Measurements from ENCODE around the gene CACNA1E. TPM values are rescaled to one million over a fixed set of nuclear protein-coding genes. Genes with fewer than 3 reads are reported as not detected.

Gene CACNA1E
- total and polyA plus RNA-seq, 2 of the 4 experiments (the other 2 are of a cell fraction) = not detected

DNA sequence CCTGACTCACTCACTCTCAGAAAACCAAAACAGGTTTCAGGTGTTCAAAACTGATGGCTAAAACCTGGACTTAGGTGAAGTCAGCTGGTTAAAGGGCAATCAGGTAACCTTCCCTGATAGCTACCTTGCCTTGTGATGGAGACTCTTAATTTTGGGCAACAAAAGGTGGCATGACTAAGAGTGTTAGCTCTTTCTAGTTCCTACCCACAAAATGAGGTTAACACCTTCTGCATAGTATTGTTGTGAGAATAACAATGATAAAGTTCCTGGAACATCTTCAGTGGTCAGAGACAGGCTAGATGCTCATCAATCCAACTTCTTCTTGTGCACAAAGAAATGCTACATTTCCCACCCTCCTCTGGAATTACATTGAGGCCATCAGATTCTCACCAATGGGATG is 363.4 kb downstream of the CACNA1E start:
- no peak overlapping the region for H2AK9ac ChIP-seq (replicated peaks; ENCODE audit: low read depth, low read length, poor library complexity)
- H2BK15ac ChIP-seq (ENCODE audit: low read depth, low read length) = no peak overlapping the region
- in situ Hi-C loops (cut with MboI; ENCODE audit: low sequenced_read_pairs) (no loop called here), intact Hi-C loops (cut with micrococcal nuclease) (no loop called here), dilution Hi-C loops (cut with HindIII; ENCODE audit: low sequenced_read_pairs, unreplicated experiment) (no loop called here)
- H2AK5ac ChIP-seq (ENCODE audit: low read depth, low read length) = no peak overlapping the region
- H3K79me1 ChIP-seq (ENCODE audit: low read depth in 1 of 2, low read length in 2 of 2) = no peaks in the 10 kb centered on the region
- no peak overlapping the region for H4K8ac ChIP-seq (ENCODE audit: low read depth in 2 of 2, low read length in 2 of 2)
- peaks cover 10% of the 10 kb centered on the region; the same call in 1 of the 2 replicates for H3K9me3 ChIP-seq (ENCODE audit: control insufficient read depth, insufficient read depth, low read length)
- H3K18ac ChIP-seq (ENCODE audit: low read depth, low read length) = no peak overlapping the region
- DNase-seq (no peak), ATAC-seq (ENCODE audit: low read depth) (no peak)
- no peaks in the 10 kb centered on the region for H3K9me1 ChIP-seq (ENCODE audit: insufficient read depth, low read length)
- no peaks in the 10 kb centered on the region for H3K36me3 ChIP-seq (ENCODE audit: control insufficient read depth, insufficient read depth, low read length)
- no peak overlapping the region for H2BK5ac ChIP-seq (ENCODE audit: low read depth, low read length, poor library complexity, severe bottlenecking)
- no peak overlapping the region for H3K4me2 ChIP-seq (ENCODE audit: low read depth, low read length)
- no peak overlapping the region for H4K91ac ChIP-seq (ENCODE audit: insufficient read depth, low read depth, low read length)
- no peak overlapping the region for H2BK120ac ChIP-seq (ENCODE audit: low read depth, low read length)
- no peaks in the 10 kb centered on the region for H3K27me3 ChIP-seq (ENCODE audit: control insufficient read depth, insufficient read depth, low read length)
- BruUV-seq (replicated peaks) = no TSS peak
- H2AFZ ChIP-seq (replicated peaks; ENCODE audit: low read length, poor library complexity) = no peak overlapping the region
- no peak overlapping the region for H3K56ac ChIP-seq (ENCODE audit: extremely low read depth, insufficient read depth, low read length)
- no peak overlapping the region for H3K4me3 ChIP-seq (ENCODE audit: insufficient read depth, low read depth, low read length)
- H3K23ac ChIP-seq (ENCODE audit: low read depth, low read length) = no peak overlapping the region
- no peak overlapping the region for H3K9ac ChIP-seq (ENCODE audit: low read depth, low read length)
- H4K20me1 ChIP-seq (ENCODE audit: insufficient read depth, low read length) = no peaks in the 10 kb centered on the region
- no peak overlapping the region for H3K27ac ChIP-seq (ENCODE audit: insufficient read depth, low read length)
- TF ChIP-seq RFX5 (IDR thresholded peaks at IDR 0.05; ENCODE audit: low read depth, low read length) (no peak), SMC3 (IDR thresholded peaks at IDR 0.05; ENCODE audit: low read depth, low read length) (no peak), MAZ (IDR thresholded peaks at IDR 0.05; ENCODE audit: borderline replicate concordance, low read depth, low read length) (no peak), RAD21 (IDR thresholded peaks at IDR 0.05; ENCODE audit: low read length) (no peak), POLR2A (IDR thresholded peaks at IDR 0.05; ENCODE audit: low read depth, low read length) (no peak), CHD1 (IDR thresholded peaks at IDR 0.05; ENCODE audit: low read depth, low read length) (no peak), CEBPB (IDR thresholded peaks at IDR 0.05; ENCODE audit: low read depth, low read length) (no peak), MXI1 (IDR thresholded peaks at IDR 0.05; ENCODE audit: borderline replicate concordance, low read depth, low read length) (no peak), FOS (IDR thresholded peaks at IDR 0.05; ENCODE audit: low read depth, low read length) (no peak), NFE2L2 (IDR thresholded peaks at IDR 0.05; ENCODE audit: low read depth, low read length) (no peak)
- TF ChIP-seq, protein P1, sequence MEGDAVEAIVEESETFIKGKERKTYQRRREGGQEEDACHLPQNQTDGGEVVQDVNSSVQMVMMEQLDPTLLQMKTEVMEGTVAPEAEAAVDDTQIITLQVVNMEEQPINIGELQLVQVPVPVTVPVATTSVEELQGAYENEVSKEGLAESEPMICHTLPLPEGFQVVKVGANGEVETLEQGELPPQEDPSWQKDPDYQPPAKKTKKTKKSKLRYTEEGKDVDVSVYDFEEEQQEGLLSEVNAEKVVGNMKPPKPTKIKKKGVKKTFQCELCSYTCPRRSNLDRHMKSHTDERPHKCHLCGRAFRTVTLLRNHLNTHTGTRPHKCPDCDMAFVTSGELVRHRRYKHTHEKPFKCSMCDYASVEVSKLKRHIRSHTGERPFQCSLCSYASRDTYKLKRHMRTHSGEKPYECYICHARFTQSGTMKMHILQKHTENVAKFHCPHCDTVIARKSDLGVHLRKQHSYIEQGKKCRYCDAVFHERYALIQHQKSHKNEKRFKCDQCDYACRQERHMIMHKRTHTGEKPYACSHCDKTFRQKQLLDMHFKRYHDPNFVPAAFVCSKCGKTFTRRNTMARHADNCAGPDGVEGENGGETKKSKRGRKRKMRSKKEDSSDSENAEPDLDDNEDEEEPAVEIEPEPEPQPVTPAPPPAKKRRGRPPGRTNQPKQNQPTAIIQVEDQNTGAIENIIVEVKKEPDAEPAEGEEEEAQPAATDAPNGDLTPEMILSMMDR (conservative IDR thresholded peaks at IDR 0.05; ENCODE audit: low read depth, low read length) = no peak
- TF ChIP-seq, protein P2, sequence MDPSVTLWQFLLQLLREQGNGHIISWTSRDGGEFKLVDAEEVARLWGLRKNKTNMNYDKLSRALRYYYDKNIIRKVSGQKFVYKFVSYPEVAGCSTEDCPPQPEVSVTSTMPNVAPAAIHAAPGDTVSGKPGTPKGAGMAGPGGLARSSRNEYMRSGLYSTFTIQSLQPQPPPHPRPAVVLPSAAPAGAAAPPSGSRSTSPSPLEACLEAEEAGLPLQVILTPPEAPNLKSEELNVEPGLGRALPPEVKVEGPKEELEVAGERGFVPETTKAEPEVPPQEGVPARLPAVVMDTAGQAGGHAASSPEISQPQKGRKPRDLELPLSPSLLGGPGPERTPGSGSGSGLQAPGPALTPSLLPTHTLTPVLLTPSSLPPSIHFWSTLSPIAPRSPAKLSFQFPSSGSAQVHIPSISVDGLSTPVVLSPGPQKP (IDR thresholded peaks at IDR 0.05; ENCODE audit: borderline replicate concordance, low read depth, low read length) = no peak
- TF ChIP-seq, protein P3, sequence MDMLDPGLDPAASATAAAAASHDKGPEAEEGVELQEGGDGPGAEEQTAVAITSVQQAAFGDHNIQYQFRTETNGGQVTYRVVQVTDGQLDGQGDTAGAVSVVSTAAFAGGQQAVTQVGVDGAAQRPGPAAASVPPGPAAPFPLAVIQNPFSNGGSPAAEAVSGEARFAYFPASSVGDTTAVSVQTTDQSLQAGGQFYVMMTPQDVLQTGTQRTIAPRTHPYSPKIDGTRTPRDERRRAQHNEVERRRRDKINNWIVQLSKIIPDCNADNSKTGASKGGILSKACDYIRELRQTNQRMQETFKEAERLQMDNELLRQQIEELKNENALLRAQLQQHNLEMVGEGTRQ (IDR thresholded peaks at IDR 0.05; ENCODE audit: low read depth, low read length) = no peak
- no peaks in the 10 kb centered on the region for H3K4me1 ChIP-seq (ENCODE audit: control insufficient read depth, insufficient read depth, low read length)
- ChIA-PET POLR2A (ENCODE audit: unreplicated experiment) (no interaction called here), CTCF (no interaction called here)
- H3K14ac ChIP-seq (replicated peaks; ENCODE audit: low read depth, low read length) = no peak overlapping the region
- H2BK20ac ChIP-seq (ENCODE audit: low read depth, low read length) = no peak overlapping the region
- no peak overlapping the region for H4K5ac ChIP-seq (ENCODE audit: low read depth, low read length)
- H3K4ac ChIP-seq (ENCODE audit: low read depth, low read length) = no peak overlapping the region

All from IMR-90 (cell line).